GM12875 (cell line): ENCODE measurements around the gene PARP16.

ENCODE experiments used
- H3K4me3 ChIP-seq: one replicate; pipeline ENCODE4 v1.5.1; 2011; ENCODE audit warnings: low read depth, low read length, control low read depth
- CTCF ChIP-seq: IDR thresholded peaks from 2 replicates; pipeline ENCODE4 v1.5.1; 2011; ENCODE audit warnings: low read depth, mild to moderate bottlenecking, control low read depth, inconsistent platforms, low read length, moderate library complexity, borderline replicate concordance; ENCODE audit not compliant: insufficient read depth

The PARP16 gene

GRCh38 chr15:65259367-65259797, 27.3 kb downstream of the PARP16 start:
- H3K4me3 ChIP-seq: no peak overlapping the region
- no peak for TF ChIP-seq CTCF

- no peak overlapping the region for H3K4me3 ChIP-seq
- TF ChIP-seq CTCF: no peak
These were observed 28.1 kb downstream of the PARP16 start for GRCh38 chr15:65258375-65259262.

GRCh38 chr15:65255486-65256140, 31.1 kb downstream of the PARP16 start:
- H3K4me3 ChIP-seq: no peak overlapping the region
- TF ChIP-seq CTCF: no peak

- H3K4me3 ChIP-seq: no peak overlapping the region
- no peak for TF ChIP-seq CTCF
These were observed 31.9 kb downstream of the PARP16 start for GRCh38 chr15:65254758-65255157.

GRCh38 chr15:65254356-65254755, 32.3 kb downstream of the PARP16 start:
- no peak overlapping the region for H3K4me3 ChIP-seq
- no peak for TF ChIP-seq CTCF

GRCh38 chr15:65249641-65250040, 37.0 kb downstream of the PARP16 start:
- no peak overlapping the region for H3K4me3 ChIP-seq
- TF ChIP-seq CTCF: no peak
